Neural progenitor cell (in vitro differentiated cells): ENCODE data around the gene ACTL10.

Experiments used
- EZH2 ChIP-seq: fragments of 200-600 bp; sonication (generic); IDR thresholded peaks from 2 replicates; pipeline ENCODE4 v1.6.1; 2017; ENCODE audit warnings: antibody characterized with exemption, mild to moderate bottlenecking, moderate library complexity
- EZH2phosphoT487 ChIP-seq: fragments of 200-600 bp; sonication (generic); IDR thresholded peaks from 2 replicates; pipeline ENCODE4 v1.6.1; 2017; ENCODE audit warnings: antibody characterized with exemption
- TF ChIP-seq, protein P1 (sequence below): fragments of 200-600 bp; sonication (generic); IDR thresholded peaks from 2 replicates; pipeline ENCODE4 v1.5.1; 2017; ENCODE audit warnings: antibody characterized with exemption, mild to moderate bottlenecking

DNA sequence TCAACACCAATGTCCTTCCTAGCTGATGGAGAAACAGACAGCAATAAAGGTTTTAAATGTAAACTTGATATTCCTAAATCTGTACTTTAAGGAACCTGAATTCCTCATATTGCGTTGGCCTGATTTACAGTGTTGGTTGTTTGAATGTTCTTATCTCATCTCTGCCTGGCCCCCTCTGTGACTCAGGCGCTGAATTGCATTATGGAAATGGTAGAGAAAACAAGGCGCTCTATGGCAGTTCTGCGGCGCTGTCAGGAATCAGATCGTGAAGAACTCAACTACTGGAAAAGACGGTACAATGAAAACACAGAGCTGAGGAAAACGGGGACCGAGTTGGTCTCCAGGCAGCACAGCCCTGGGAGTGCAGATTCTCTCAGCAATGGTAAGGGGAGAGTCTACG lies 37.2 kb upstream of the ACTL10 start:
- TF ChIP-seq, protein P1, sequence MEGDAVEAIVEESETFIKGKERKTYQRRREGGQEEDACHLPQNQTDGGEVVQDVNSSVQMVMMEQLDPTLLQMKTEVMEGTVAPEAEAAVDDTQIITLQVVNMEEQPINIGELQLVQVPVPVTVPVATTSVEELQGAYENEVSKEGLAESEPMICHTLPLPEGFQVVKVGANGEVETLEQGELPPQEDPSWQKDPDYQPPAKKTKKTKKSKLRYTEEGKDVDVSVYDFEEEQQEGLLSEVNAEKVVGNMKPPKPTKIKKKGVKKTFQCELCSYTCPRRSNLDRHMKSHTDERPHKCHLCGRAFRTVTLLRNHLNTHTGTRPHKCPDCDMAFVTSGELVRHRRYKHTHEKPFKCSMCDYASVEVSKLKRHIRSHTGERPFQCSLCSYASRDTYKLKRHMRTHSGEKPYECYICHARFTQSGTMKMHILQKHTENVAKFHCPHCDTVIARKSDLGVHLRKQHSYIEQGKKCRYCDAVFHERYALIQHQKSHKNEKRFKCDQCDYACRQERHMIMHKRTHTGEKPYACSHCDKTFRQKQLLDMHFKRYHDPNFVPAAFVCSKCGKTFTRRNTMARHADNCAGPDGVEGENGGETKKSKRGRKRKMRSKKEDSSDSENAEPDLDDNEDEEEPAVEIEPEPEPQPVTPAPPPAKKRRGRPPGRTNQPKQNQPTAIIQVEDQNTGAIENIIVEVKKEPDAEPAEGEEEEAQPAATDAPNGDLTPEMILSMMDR = no peak
- TF ChIP-seq EZH2 (no peak), EZH2phosphoT487 (no peak)
